HCT116 (cell line): ENCODE measurements around the gene CCDC117. TPM values are rescaled to one million over a fixed set of nuclear protein-coding genes. Genes with fewer than 3 reads are reported as not detected.

Experiments used
- ATAC-seq: fragments of 200-7000 bp; cut with Tn5 transposase; 2 replicates; pipeline ENCODE4 v1.9.1; 2020; ENCODE audit warnings: mild to moderate bottlenecking, moderate library complexity
- BruUV-seq: library from RNA; stranded (reverse); fragments of 400-500 nt; replicated peaks from 2 replicates; lab custom pipeline; 2021; lab: Mats Ljungman, UMichigan
- CTCF ChIA-PET: fragments of 300-600 bp; sonication (Branson Sonifier 250); formaldehyde crosslinking; loops from one replicate; lab custom pipeline; 2021; ENCODE audit warnings: antibody characterized with exemption; lab: Charles Lee
- POLR2A ChIA-PET: fragments of 300-600, 350-600 bp; sonication (Branson Sonifier 250); formaldehyde crosslinking; loops from one replicate; lab custom pipeline; 2021; ENCODE audit warnings: antibody characterized with exemption; lab: Charles Lee
- RAD21 ChIA-PET, 2 experiments: fragments of 300-600 bp; sonication (Branson Sonifier 250); formaldehyde crosslinking; loops; one replicate each; lab custom pipeline; 2023; ENCODE audit warnings: low total read pairs in 2 of 2; ENCODE audit not compliant: uncharacterized antibody in 2 of 2, unreplicated experiment in 2 of 2, low non-redundant PET in 1 of 2; lab: Charles Lee
- DNase-seq: peaks from one replicate; pipeline ENCODE4 v3.0.0-alpha.2; 2010; ENCODE audit warnings: low read depth, low spot score
- H2AFZ ChIP-seq: fragments of 200-600 bp; shearing (Covaris generic), sonication (generic); 2 replicates; pipeline ENCODE4 v1.6.1; 2017; ENCODE audit warnings: low read depth, mixed run types, mixed read lengths, antibody characterized with exemption, low read length; ENCODE audit not compliant: poor library complexity, severe bottlenecking
- H3K27ac ChIP-seq: 2 replicates; pipeline ENCODE4 v1.5.1; 2012; ENCODE audit warnings: low read depth, low read length
- H3K27me3 ChIP-seq: fragments of 200-600 bp; sonication (generic); 2 replicates; pipeline ENCODE4 v1.6.1; 2016; ENCODE audit warnings: mixed run types, low read length, mixed read lengths; ENCODE audit not compliant: insufficient read depth
- H3K36me3 ChIP-seq, 2 experiments: fragments of 200-500 bp in 1 of 2; fragments of 200-600 bp in 1 of 2; sonication (Bioruptor generic) in 1 of 2; sonication (generic) in 1 of 2; 2 replicates each; pipeline versions ENCODE4 v1.5.1 to v1.6.1; 2014 to 2016; ENCODE audit warnings: low read length in 2 of 2, inconsistent platforms in 1 of 2, mixed read lengths in 1 of 2, mixed run types in 1 of 2; ENCODE audit not compliant: insufficient read depth in 2 of 2, control insufficient read depth in 1 of 2
- H3K4me1 ChIP-seq, 2 experiments: fragments of 200-600 bp in 1 of 2; sonication (generic) in 1 of 2; 2 replicates each; pipeline versions ENCODE4 v1.5.1 to v1.6.1; 2012 to 2017; ENCODE audit warnings: low read length in 2 of 2, inconsistent platforms in 1 of 2, mild to moderate bottlenecking in 1 of 2, mixed read lengths in 1 of 2, mixed run types in 1 of 2, moderate library complexity in 1 of 2; ENCODE audit not compliant: insufficient read depth in 2 of 2, control insufficient read depth in 1 of 2
- H3K4me2 ChIP-seq: fragments of 200-600 bp; sonication (generic); 2 replicates; pipeline ENCODE4 v1.6.1; 2017; ENCODE audit warnings: mixed run types, low read length, mixed read lengths
- H3K4me3 ChIP-seq, 2 experiments: fragments of 200-600 bp in 1 of 2; sonication (generic) in 1 of 2; replicated peaks in 1 of 2; 2 replicates each; pipeline ENCODE4 v1.5.1; 2011 to 2016; ENCODE audit warnings: low read length in 2 of 2, control low read depth in 1 of 2, low read depth in 1 of 2, mild to moderate bottlenecking in 1 of 2, mixed read lengths in 1 of 2, mixed run types in 1 of 2
- H3K79me2 ChIP-seq: fragments of 200-600 bp; sonication (generic); 2 replicates; pipeline ENCODE4 v1.6.1; 2017; ENCODE audit warnings: mild to moderate bottlenecking, mixed run types, low read length, moderate library complexity, mixed read lengths; ENCODE audit not compliant: insufficient read depth
- H3K9ac ChIP-seq: fragments of 200-600 bp; sonication (generic); 2 replicates; pipeline ENCODE4 v1.6.1; 2016; ENCODE audit warnings: low read length, mixed read lengths
- H3K9me2 ChIP-seq: fragments of 200-600 bp; sonication (generic), shearing (Covaris generic); 2 replicates; pipeline ENCODE4 v1.6.1; 2017; ENCODE audit warnings: mixed run types, mild to moderate bottlenecking, moderate library complexity; ENCODE audit not compliant: insufficient read depth
- H3K9me3 ChIP-seq, 2 experiments: fragments of 200-500 bp in 1 of 2; fragments of 200-600 bp in 1 of 2; sonication (Bioruptor generic) in 1 of 2; sonication (generic) in 1 of 2; 2 replicates each; pipeline ENCODE4 v1.6.1; 2014 to 2017; ENCODE audit warnings: low read length in 2 of 2, mixed read lengths in 2 of 2, inconsistent platforms in 1 of 2, low read depth in 1 of 2, mild to moderate bottlenecking in 1 of 2, mixed run types in 1 of 2, moderate library complexity in 1 of 2; ENCODE audit not compliant: control insufficient read depth in 1 of 2, insufficient read depth in 1 of 2
- H4K20me1 ChIP-seq: fragments of 200-600 bp; sonication (generic), shearing (Covaris generic); 2 replicates; pipeline ENCODE4 v1.6.1; 2017; ENCODE audit warnings: mixed run types, mild to moderate bottlenecking, moderate library complexity; ENCODE audit not compliant: insufficient read depth
- CEBPB ChIP-seq: IDR thresholded peaks from 2 replicates; pipeline ENCODE4 v1.6.1; 2012; ENCODE audit warnings: low read depth
- ELF1 ChIP-seq: IDR thresholded peaks from 2 replicates; pipeline ENCODE4 v1.6.1; 2012; ENCODE audit warnings: low read depth, borderline replicate concordance
- FOSL1 ChIP-seq: IDR thresholded peaks from 2 replicates; pipeline ENCODE4 v1.6.1; 2012; ENCODE audit warnings: low read depth
- RAD21 ChIP-seq: IDR thresholded peaks from 2 replicates; pipeline ENCODE4 v1.6.1; 2012; ENCODE audit warnings: low read depth, mild to moderate bottlenecking
- SIN3A ChIP-seq: IDR thresholded peaks from 2 replicates; pipeline ENCODE4 v1.6.1; 2012; ENCODE audit warnings: low read depth
- SP1 ChIP-seq: IDR thresholded peaks from 2 replicates; pipeline ENCODE4 v1.6.1; 2012; ENCODE audit warnings: low read depth
- intact Hi-C: fragments of 100-400 bp; cut with micrococcal nuclease; formaldehyde crosslinking; loops from 2 replicates; pipeline ENCODE4 v1.10.0; 2022
- total RNA-seq: library from RNA; stranded (reverse); gene quantifications from one replicate; pipeline ENCODE4 v1.2.1, GENCODE V29; 2021; ENCODE audit not compliant: unreplicated experiment
- TF ChIP-seq, protein P1 (sequence below): IDR thresholded peaks from 2 replicates; pipeline ENCODE4 v1.6.1; 2012
- TF ChIP-seq, protein P2 (sequence below): IDR thresholded peaks from 2 replicates; pipeline ENCODE4 v1.6.1; 2012; ENCODE audit warnings: low read depth

The CCDC117 gene
- total RNA-seq, 1 experiment from 2014 or later: 22.1 TPM

DNA sequence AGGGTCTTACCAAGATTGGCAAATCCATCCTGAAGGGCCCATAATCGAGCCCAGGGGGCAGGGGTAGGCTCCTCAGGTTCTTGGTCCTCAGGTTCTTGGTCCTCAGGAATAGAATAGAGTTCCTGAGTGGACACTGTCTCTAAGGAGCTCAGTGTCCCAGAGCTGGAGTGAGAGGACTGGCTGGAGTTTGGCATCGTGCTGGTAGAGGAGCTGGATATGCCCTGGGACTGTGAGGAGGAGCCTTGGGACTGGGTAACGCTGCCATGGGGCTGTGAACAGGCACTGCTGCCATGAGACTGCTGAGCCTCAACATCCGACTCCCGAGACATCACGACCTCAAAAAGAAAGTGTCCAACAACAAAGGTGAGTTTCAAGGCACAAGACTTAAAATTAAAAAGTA lies 38.1 kb upstream of the CCDC117 start:
- H3K36me3 ChIP-seq: peaks cover 8 to 20% of the 10 kb centered on the region in 2 experiments; a peak in 3 of 4 replicates
- H3K4me3 ChIP-seq: no peak overlapping the region
- H2AFZ ChIP-seq: no peak overlapping the region
- CTCF ChIA-PET: no interaction called here
- no peaks in the 10 kb centered on the region for H3K9me2 ChIP-seq
- POLR2A ChIA-PET: no interaction called here
- BruUV-seq: no TSS peak
- ATAC-seq (no peak), DNase-seq (no peak)
- no peaks in the 10 kb centered on the region for H4K20me1 ChIP-seq
- RAD21 ChIA-PET: no interaction called here
- H3K27me3 ChIP-seq: no peaks in the 10 kb centered on the region
- intact Hi-C loops: no loop called here
- no peak overlapping the region for H3K4me2 ChIP-seq
- peaks cover 57% of the 10 kb centered on the region for H3K79me2 ChIP-seq
- no peak overlapping the region for H3K9ac ChIP-seq
- H3K4me1 ChIP-seq: peaks cover 3 to 9% of the 10 kb centered on the region in 2 experiments; a peak in 3 of 4 replicates
- no peaks in the 10 kb centered on the region for H3K9me3 ChIP-seq
- no peak for TF ChIP-seq FOSL1
- H3K27ac ChIP-seq: no peak overlapping the region

DNA sequence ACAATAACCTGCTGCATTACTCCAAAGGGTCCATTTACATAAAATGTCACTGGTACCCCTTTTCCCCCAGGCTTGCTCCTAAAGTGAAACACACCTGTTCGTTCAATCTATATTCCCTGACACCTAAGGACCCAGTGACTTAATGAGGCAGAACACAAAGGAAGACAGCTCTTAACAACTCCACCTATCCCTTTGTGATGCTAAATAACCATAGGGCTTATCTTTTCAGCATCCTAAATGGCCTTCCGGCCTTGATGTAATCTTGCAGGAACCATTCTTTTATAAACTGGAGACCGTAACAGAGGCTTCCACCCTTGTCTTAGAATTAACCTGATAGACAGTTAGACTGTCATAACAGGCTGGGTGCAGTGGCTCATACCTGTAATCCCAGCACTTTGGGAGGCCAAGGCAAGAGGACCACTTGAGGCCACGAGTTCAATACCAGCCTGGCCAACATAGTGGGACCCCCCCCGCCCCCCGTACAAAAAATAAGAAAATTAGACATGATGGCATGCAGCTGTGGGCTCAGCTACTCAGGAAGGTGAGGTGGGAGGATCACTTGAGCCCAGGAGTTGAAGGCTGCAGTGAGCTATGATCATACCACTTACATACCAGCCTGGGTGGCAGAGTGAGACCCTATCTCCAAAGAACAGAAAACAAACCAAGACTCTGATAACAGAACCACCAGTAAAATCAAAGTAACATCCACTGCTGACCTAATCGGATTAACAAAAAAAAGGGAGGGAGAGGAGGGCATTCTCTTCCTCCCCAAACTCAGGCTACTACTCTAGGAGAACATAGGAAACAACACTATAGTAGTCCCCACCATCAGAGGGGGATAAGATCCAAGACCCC lies 36.0 kb upstream of the CCDC117 start:
- intact Hi-C loops: no loop called here
- Histone ChIP-seq H4K20me1 (no peaks in the 10 kb centered on the region), H3K36me3 (peaks cover 8 to 20% of the 10 kb centered on the region in 2 experiments; a peak in 3 of 4 replicates), H3K9ac (no peak overlapping the region), H3K4me1 (peaks cover 6 to 23% of the 10 kb centered on the region in 2 experiments; a peak in 3 of 4 replicates), H3K79me2 (peaks cover 78% of the 10 kb centered on the region), H3K9me3 (no peaks in the 10 kb centered on the region), H2AFZ (no peak overlapping the region), H3K4me3 (no peak overlapping the region), H3K27ac (no peak overlapping the region), H3K9me2 (no peaks in the 10 kb centered on the region), H3K27me3 (no peaks in the 10 kb centered on the region), H3K4me2 (no peak overlapping the region)
- RAD21 ChIA-PET: no interaction called here
- no peak for TF ChIP-seq RAD21
- no peak for TF ChIP-seq CEBPB
- TF ChIP-seq SP1: no peak
- TF ChIP-seq SIN3A: no peak
- no peak for TF ChIP-seq ELF1
- TF ChIP-seq, protein P1, sequence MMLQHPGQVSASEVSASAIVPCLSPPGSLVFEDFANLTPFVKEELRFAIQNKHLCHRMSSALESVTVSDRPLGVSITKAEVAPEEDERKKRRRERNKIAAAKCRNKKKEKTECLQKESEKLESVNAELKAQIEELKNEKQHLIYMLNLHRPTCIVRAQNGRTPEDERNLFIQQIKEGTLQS: no peak
- TF ChIP-seq, protein P2, sequence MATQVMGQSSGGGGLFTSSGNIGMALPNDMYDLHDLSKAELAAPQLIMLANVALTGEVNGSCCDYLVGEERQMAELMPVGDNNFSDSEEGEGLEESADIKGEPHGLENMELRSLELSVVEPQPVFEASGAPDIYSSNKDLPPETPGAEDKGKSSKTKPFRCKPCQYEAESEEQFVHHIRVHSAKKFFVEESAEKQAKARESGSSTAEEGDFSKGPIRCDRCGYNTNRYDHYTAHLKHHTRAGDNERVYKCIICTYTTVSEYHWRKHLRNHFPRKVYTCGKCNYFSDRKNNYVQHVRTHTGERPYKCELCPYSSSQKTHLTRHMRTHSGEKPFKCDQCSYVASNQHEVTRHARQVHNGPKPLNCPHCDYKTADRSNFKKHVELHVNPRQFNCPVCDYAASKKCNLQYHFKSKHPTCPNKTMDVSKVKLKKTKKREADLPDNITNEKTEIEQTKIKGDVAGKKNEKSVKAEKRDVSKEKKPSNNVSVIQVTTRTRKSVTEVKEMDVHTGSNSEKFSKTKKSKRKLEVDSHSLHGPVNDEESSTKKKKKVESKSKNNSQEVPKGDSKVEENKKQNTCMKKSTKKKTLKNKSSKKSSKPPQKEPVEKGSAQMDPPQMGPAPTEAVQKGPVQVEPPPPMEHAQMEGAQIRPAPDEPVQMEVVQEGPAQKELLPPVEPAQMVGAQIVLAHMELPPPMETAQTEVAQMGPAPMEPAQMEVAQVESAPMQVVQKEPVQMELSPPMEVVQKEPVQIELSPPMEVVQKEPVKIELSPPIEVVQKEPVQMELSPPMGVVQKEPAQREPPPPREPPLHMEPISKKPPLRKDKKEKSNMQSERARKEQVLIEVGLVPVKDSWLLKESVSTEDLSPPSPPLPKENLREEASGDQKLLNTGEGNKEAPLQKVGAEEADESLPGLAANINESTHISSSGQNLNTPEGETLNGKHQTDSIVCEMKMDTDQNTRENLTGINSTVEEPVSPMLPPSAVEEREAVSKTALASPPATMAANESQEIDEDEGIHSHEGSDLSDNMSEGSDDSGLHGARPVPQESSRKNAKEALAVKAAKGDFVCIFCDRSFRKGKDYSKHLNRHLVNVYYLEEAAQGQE: no peak
- CTCF ChIA-PET: no interaction called here
- DNase-seq (no peak), ATAC-seq (no peak)
- POLR2A ChIA-PET: interaction anchor here (0.6 kb wide), 1 partner anchor 816 kb away, joined by 5 read pairs; no protein-coding TSS in a partner anchor
- no TSS peak for BruUV-seq
